Hepatocyte (in vitro differentiated cells): Measurements from ENCODE around the gene GRB10. TPM values are rescaled to one million over a fixed set of nuclear protein-coding genes. Genes with fewer than 3 reads are reported as not detected.

Source experiments
- DNase-seq: peaks from one replicate; pipeline ENCODE4 v3.0.0-alpha.2; 2016; ENCODE audit warnings: low spot score
- H2AFZ ChIP-seq: fragments of 200-600 bp; sonication (generic); 2 replicates; pipeline ENCODE4 v1.6.0; 2016; ENCODE audit warnings: antibody characterized with exemption, mild to moderate bottlenecking
- H3K27ac ChIP-seq: fragments of 200-600 bp; sonication (generic); 2 replicates; pipeline ENCODE4 v1.5.1; 2016; ENCODE audit warnings: mild to moderate bottlenecking
- H3K27me3 ChIP-seq: fragments of 200-600 bp; sonication (generic); 2 replicates; pipeline ENCODE4 v1.6.1; 2016
- H3K36me3 ChIP-seq: fragments of 200-600 bp; sonication (generic); replicated peaks from 2 replicates; pipeline ENCODE4 v1.5.1; 2016; ENCODE audit warnings: low read depth; ENCODE audit not compliant: insufficient read depth
- H3K4me1 ChIP-seq: fragments of 200-600 bp; sonication (generic); 2 replicates; pipeline ENCODE4 v1.5.1; 2016; ENCODE audit warnings: mild to moderate bottlenecking, moderate library complexity; ENCODE audit not compliant: insufficient read depth
- H3K4me2 ChIP-seq: fragments of 200-600 bp; sonication (generic); 2 replicates; pipeline ENCODE4 v1.6.0; 2016
- H3K4me3 ChIP-seq: fragments of 200-600 bp; sonication (generic); 2 replicates; pipeline ENCODE4 v1.5.1; 2016; ENCODE audit warnings: mild to moderate bottlenecking
- H3K79me2 ChIP-seq: fragments of 200-600 bp; sonication (generic); 2 replicates; pipeline ENCODE4 v1.6.0; 2017; ENCODE audit warnings: mild to moderate bottlenecking
- H3K9me2 ChIP-seq: fragments of 200-600 bp; sonication (generic); replicated peaks from 2 replicates; pipeline ENCODE4 v1.6.0; 2017; ENCODE audit warnings: mild to moderate bottlenecking; ENCODE audit not compliant: insufficient read depth
- H3K9me3 ChIP-seq: fragments of 200-600 bp; sonication (generic); 2 replicates; pipeline ENCODE4 v1.5.1; 2016; ENCODE audit warnings: low read depth, mild to moderate bottlenecking
- H4K20me1 ChIP-seq: fragments of 200-600 bp; sonication (generic); 2 replicates; pipeline ENCODE4 v1.6.0; 2016; ENCODE audit warnings: mild to moderate bottlenecking; ENCODE audit not compliant: insufficient read depth, poor library complexity, severe bottlenecking
- EZH2 ChIP-seq: fragments of 200-600 bp; sonication (generic); IDR thresholded peaks from 2 replicates; pipeline ENCODE4 v1.6.1; 2016; ENCODE audit warnings: antibody characterized with exemption, mild to moderate bottlenecking, borderline replicate concordance
- EZH2phosphoT487 ChIP-seq: fragments of 200-600 bp; sonication (generic); IDR thresholded peaks from one replicate; pipeline ENCODE4 v1.6.1; 2018; ENCODE audit warnings: antibody characterized with exemption, mild to moderate bottlenecking, low read depth, moderate library complexity; ENCODE audit not compliant: unreplicated experiment, severe bottlenecking
- WGBS: methylation state at CpG from one replicate; pipeline ENCODE4 v1.1.6; 2016; ENCODE audit warnings: low lambda C conversion rate; ENCODE audit errors: missing lambda C conversion rate; 5-methylcytosine and 5-hydroxymethylcytosine counted together
- polyA plus RNA-seq: library from polyadenylated mRNA; unstranded; fragments of >200 nt; fragmentation: Nextera tagmentation; extraction: Ambion mirVana; gene quantifications from 2 replicates; pipeline ENCODE4 v1.2.1, GENCODE V29; 2016
- total RNA-seq: library from RNA; depleted of rRNA; stranded (reverse); fragments of >200 nt; gene quantifications from 2 replicates; pipeline ENCODE4 v1.2.3, GENCODE V29; 2014
- TF ChIP-seq, protein P1 (sequence below): fragments of 200-600 bp; sonication (generic); IDR thresholded peaks from 2 replicates; pipeline ENCODE4 v1.5.1; 2016; ENCODE audit warnings: antibody characterized with exemption, mild to moderate bottlenecking; ENCODE audit not compliant: poor library complexity

Gene GRB10
- total and polyA plus RNA-seq, 2 experiments from 2014 or later = 47.6 to 65.9 TPM

DNA sequence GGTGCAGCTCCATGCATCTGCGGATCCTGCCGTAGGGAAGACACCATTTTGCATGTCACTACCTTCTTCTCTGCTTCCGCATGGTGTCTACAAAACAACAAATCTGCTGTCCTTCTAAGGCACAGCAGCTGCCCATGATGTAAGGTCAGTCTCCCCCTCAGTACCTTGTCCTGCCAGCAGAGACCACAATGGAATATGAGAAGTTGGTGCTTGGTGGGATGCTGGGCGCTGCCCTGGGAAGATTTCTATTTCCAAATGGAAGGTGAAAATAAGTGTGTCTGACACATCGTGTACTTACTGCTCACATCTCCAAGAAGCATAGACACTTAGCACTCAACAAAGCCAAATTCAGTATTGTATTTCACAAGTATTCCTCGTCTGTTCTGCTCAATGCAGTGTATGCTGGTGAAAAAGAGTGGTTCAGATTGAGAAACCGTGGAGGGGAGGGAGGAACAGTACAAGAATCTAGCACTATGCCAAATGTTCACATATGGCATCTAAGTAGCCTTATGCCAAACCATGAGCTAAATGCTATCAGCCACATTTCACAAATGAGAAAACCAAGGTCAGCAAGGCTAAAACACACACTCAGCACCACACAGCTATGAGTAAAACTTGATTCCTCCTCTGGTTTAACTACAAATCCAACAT is 95.0 kb downstream of the GRB10 start:
- Histone ChIP-seq H3K36me3 (no peaks in the 10 kb centered on the region), H4K20me1 (no peaks in the 10 kb centered on the region), H3K27ac (peak overlapping the region; percentile 22), H3K4me2 (no peak overlapping the region), H3K27me3 (no peaks in the 10 kb centered on the region), H3K4me1 (peaks cover 26% of the 10 kb centered on the region), H3K4me3 (no peak overlapping the region), H3K9me2 (no peaks in the 10 kb centered on the region), H3K79me2 (peaks cover 45% of the 10 kb centered on the region), H2AFZ (no peak overlapping the region), H3K9me3 (no peaks in the 10 kb centered on the region)
- TF ChIP-seq EZH2phosphoT487 = no peak
- no peak for TF ChIP-seq EZH2
- TF ChIP-seq, protein P1, sequence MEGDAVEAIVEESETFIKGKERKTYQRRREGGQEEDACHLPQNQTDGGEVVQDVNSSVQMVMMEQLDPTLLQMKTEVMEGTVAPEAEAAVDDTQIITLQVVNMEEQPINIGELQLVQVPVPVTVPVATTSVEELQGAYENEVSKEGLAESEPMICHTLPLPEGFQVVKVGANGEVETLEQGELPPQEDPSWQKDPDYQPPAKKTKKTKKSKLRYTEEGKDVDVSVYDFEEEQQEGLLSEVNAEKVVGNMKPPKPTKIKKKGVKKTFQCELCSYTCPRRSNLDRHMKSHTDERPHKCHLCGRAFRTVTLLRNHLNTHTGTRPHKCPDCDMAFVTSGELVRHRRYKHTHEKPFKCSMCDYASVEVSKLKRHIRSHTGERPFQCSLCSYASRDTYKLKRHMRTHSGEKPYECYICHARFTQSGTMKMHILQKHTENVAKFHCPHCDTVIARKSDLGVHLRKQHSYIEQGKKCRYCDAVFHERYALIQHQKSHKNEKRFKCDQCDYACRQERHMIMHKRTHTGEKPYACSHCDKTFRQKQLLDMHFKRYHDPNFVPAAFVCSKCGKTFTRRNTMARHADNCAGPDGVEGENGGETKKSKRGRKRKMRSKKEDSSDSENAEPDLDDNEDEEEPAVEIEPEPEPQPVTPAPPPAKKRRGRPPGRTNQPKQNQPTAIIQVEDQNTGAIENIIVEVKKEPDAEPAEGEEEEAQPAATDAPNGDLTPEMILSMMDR = no peak
- 86% methylated on average over 7 of the region's 7 CpGs for WGBS
- no peak for DNase-seq

DNA sequence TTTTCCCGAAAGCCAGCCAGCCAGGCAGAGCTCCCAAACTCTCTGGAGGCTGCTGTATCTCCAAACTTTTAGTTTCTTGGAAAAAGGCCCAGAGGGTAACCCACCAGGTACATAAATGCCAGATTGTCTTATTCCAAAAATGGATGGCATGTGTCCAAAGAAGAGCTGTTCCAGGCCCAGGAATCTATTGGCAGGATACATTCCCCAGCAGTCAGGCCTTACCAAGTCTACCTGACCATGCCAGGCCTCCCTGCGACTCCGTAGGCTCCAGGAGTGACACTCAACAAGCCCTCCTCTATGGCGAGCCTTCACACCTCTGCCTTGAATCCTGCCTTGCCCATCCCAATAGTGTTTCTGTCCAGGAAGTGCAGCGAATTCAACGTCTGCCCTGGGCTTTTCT is 95.6 kb downstream of the GRB10 start:
- H3K9me3 ChIP-seq = no peaks in the 10 kb centered on the region
- no peak overlapping the region for H3K4me2 ChIP-seq
- H3K27me3 ChIP-seq = no peaks in the 10 kb centered on the region
- no peak overlapping the region for H2AFZ ChIP-seq
- no peak for DNase-seq
- no peak overlapping the region for H3K27ac ChIP-seq
- H3K79me2 ChIP-seq = peaks cover 45% of the 10 kb centered on the region
- H3K9me2 ChIP-seq = no peaks in the 10 kb centered on the region
- no peak overlapping the region for H3K4me3 ChIP-seq
- H4K20me1 ChIP-seq = no peaks in the 10 kb centered on the region
- peaks cover 26% of the 10 kb centered on the region for H3K4me1 ChIP-seq
- TF ChIP-seq, protein P1 = no peak
- TF ChIP-seq EZH2 (no peak), EZH2phosphoT487 (no peak)
- no peaks in the 10 kb centered on the region for H3K36me3 ChIP-seq
- WGBS = 97% methylated on average over 6 of the region's 6 CpGs

DNA sequence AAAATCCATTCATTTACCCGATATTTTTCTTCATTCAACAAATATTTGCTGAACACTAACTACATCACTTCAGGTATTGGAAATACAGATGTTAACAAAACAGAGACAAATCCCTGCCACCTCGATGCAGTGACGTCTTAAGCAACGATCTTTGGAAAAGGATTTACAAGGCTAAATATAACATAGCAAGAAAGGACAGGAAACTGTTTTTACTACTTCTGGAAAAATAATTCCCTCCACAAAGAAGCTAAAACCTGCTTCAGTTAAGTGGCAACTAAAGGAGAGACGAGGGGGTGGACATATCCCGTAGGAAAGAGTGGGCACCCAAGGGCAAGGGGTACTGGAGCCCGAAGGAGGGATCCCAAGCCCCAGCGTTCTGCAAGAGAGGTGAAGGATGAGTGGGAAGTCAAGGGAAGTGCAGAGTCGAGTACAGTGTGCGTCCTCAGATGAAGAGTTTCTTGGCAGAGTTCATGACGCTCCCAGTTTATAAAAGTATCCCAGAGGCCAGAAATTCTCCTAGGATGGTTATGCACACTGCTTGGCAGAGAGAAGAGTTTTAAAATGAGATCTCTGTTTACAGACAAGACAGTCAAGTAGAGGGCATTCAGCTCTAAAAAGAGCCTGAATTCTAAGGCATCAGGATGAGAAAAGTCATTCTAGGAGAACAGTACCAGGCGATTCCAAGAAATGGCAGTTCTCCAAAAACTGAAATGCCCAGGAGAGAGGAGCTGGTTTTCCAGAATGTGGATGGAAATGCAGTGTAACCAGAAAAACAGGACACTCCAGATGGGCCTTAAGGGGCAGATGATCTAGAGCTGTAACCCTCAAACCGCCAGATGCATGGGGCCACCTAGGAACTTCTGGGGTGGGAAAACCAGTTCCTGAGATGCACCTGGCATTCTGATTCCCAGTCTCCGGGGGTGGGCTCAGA is 97.3 kb downstream of the GRB10 start:
- Histone ChIP-seq H3K36me3 (no peaks in the 10 kb centered on the region), H3K9me2 (no peaks in the 10 kb centered on the region), H4K20me1 (no peaks in the 10 kb centered on the region), H3K4me2 (peak overlapping the region; percentile 24), H2AFZ (no peak overlapping the region), H3K4me3 (no peak overlapping the region), H3K27me3 (no peaks in the 10 kb centered on the region), H3K9me3 (no peaks in the 10 kb centered on the region), H3K79me2 (peaks cover 48% of the 10 kb centered on the region), H3K27ac (peak overlapping the region; percentile 64), H3K4me1 (peaks cover 40% of the 10 kb centered on the region)
- TF ChIP-seq, protein P1 = no peak
- TF ChIP-seq EZH2phosphoT487 (no peak), EZH2 (no peak)
- DNase-seq = no peak
- 65% methylated on average over 14 of the region's 14 CpGs for WGBS
